H9 (cell line): ENCODE measurements around the gene DPY19L3. TPM values are rescaled to one million over a fixed set of nuclear protein-coding genes. Genes with fewer than 3 reads are reported as not detected.

ENCODE experiments used
- DNase-seq: peaks from one replicate; pipeline ENCODE4 v3.0.0-alpha.2; 2017
- H2AFZ ChIP-seq: one replicate; pipeline ENCODE4 v1.6.1; 2013; ENCODE audit warnings: mild to moderate bottlenecking, low read length, control low read depth, moderate library complexity
- H2AK5ac ChIP-seq: 2 replicates; pipeline ENCODE4 v1.6.1; 2013; ENCODE audit warnings: low read length, control low read depth, mixed read lengths; ENCODE audit not compliant: insufficient read length
- H2BK120ac ChIP-seq: one replicate; pipeline ENCODE4 v1.6.1; 2013; ENCODE audit warnings: low read depth, mild to moderate bottlenecking, low read length, control low read depth, inconsistent platforms; ENCODE audit not compliant: poor library complexity, severe bottlenecking
- H2BK12ac ChIP-seq: 2 replicates; pipeline ENCODE4 v1.6.1; 2013; ENCODE audit warnings: low read length, control low read depth, mixed read lengths, low read depth; ENCODE audit not compliant: insufficient read length
- H2BK15ac ChIP-seq: 2 replicates; pipeline ENCODE4 v1.6.1; 2013; ENCODE audit warnings: low read depth, low read length, control low read depth
- H2BK20ac ChIP-seq: one replicate; pipeline ENCODE4 v1.6.1; 2013; ENCODE audit warnings: low read depth, mild to moderate bottlenecking, low read length, control low read depth, inconsistent platforms; ENCODE audit not compliant: poor library complexity, severe bottlenecking
- H2BK5ac ChIP-seq: 2 replicates; pipeline ENCODE4 v1.6.1; 2013; ENCODE audit warnings: low read length, control low read depth, mixed read lengths; ENCODE audit not compliant: insufficient read length
- H3K14ac ChIP-seq: 2 replicates; pipeline ENCODE4 v1.6.1; 2013; ENCODE audit warnings: low read length, control low read depth; ENCODE audit not compliant: insufficient read depth
- H3K18ac ChIP-seq: 2 replicates; pipeline ENCODE4 v1.6.1; 2013; ENCODE audit warnings: low read depth, mild to moderate bottlenecking, mixed read lengths, low read length, control low read depth; ENCODE audit not compliant: insufficient read length
- H3K23ac ChIP-seq: 2 replicates; pipeline ENCODE4 v1.6.1; 2013; ENCODE audit warnings: low read length, control low read depth, mixed read lengths, low read depth; ENCODE audit not compliant: insufficient read length
- H3K23me2 ChIP-seq: 2 replicates; pipeline ENCODE4 v1.6.1; 2013; ENCODE audit warnings: low read depth, mild to moderate bottlenecking, mixed read lengths, low read length, control low read depth; ENCODE audit not compliant: insufficient read length, poor library complexity, severe bottlenecking
- H3K27ac ChIP-seq: 2 replicates; pipeline ENCODE4 v1.5.1; 2013; ENCODE audit warnings: low read length, control low read depth, mixed read lengths, low read depth; ENCODE audit not compliant: insufficient read length
- H3K27me3 ChIP-seq: 2 replicates; pipeline ENCODE4 v1.6.1; 2013; ENCODE audit warnings: low read length, control low read depth, inconsistent platforms; ENCODE audit not compliant: insufficient read depth
- H3K4ac ChIP-seq: 2 replicates; pipeline ENCODE4 v1.6.1; 2013; ENCODE audit warnings: low read depth, mild to moderate bottlenecking, control low read depth, inconsistent platforms, low read length, moderate library complexity
- H3K4me1 ChIP-seq: 2 replicates; pipeline ENCODE4 v1.6.1; 2013; ENCODE audit warnings: low read length, control low read depth, inconsistent platforms; ENCODE audit not compliant: insufficient read depth
- H3K4me2 ChIP-seq: 2 replicates; pipeline ENCODE4 v1.6.1; 2013; ENCODE audit warnings: low read length, control low read depth, mixed read lengths; ENCODE audit not compliant: insufficient read length, insufficient read depth
- H3K56ac ChIP-seq: 2 replicates; pipeline ENCODE4 v1.6.1; 2013; ENCODE audit warnings: low read depth, mild to moderate bottlenecking, mixed read lengths, low read length, control low read depth; ENCODE audit not compliant: insufficient read length
- H3K79me1 ChIP-seq: 2 replicates; pipeline ENCODE4 v1.6.1; 2013; ENCODE audit warnings: low read depth, mild to moderate bottlenecking, moderate library complexity, low read length, control low read depth, inconsistent platforms; ENCODE audit not compliant: insufficient read depth, poor library complexity, severe bottlenecking
- H3K79me2 ChIP-seq: 2 replicates; pipeline ENCODE4 v1.6.1; 2013; ENCODE audit warnings: low read length, control low read depth, inconsistent platforms; ENCODE audit not compliant: insufficient read depth
- H3K9ac ChIP-seq: 2 replicates; pipeline ENCODE4 v1.6.1; 2013; ENCODE audit warnings: low read length, control low read depth, mixed read lengths; ENCODE audit not compliant: insufficient read length; ENCODE audit errors: extremely low read depth
- H3K9me3 ChIP-seq: one replicate; pipeline ENCODE4 v1.6.1; 2013; ENCODE audit warnings: low read depth, low read length, inconsistent platforms; ENCODE audit not compliant: control insufficient read depth
- H3T11ph ChIP-seq: one replicate; pipeline ENCODE4 v1.6.1; 2013; ENCODE audit warnings: mild to moderate bottlenecking, low read length, control low read depth, inconsistent platforms
- H4K20me1 ChIP-seq: one replicate; pipeline ENCODE4 v1.6.1; 2013; ENCODE audit not compliant: control insufficient read depth, insufficient read length, insufficient read depth
- H4K5ac ChIP-seq: 2 replicates; pipeline ENCODE4 v1.6.1; 2013; ENCODE audit warnings: low read depth, mild to moderate bottlenecking, mixed read lengths, low read length, control low read depth; ENCODE audit not compliant: insufficient read length
- H4K8ac ChIP-seq: replicated peaks from 2 replicates; pipeline ENCODE4 v1.6.1; 2013; ENCODE audit warnings: low read length, control low read depth, mixed read lengths, low read depth; ENCODE audit not compliant: insufficient read length
- H4K91ac ChIP-seq: 2 replicates; pipeline ENCODE4 v1.6.1; 2013; ENCODE audit warnings: low read depth, mild to moderate bottlenecking, moderate library complexity, mixed read lengths, low read length, control low read depth; ENCODE audit not compliant: insufficient read length
- H3K27ac Mint-ChIP-seq, 3 experiments: 2 replicates in 2 of 3; 3 replicates in 1 of 3; pipeline ENCODE4 v1.8.0; 2020 to 2021; ENCODE audit warnings: mixed read lengths in 3 of 3, mild to moderate bottlenecking in 1 of 3, moderate library complexity in 1 of 3
- H3K27me3 Mint-ChIP-seq: 2 replicates; pipeline ENCODE4 v1.8.0; 2021; ENCODE audit warnings: low read depth, mild to moderate bottlenecking, moderate library complexity, mixed read lengths
- H3K36me3 Mint-ChIP-seq, 3 experiments: 2 replicates in 2 of 3; 3 replicates in 1 of 3; pipeline ENCODE4 v1.8.0; 2020 to 2021; ENCODE audit warnings: low read depth in 3 of 3, mixed read lengths in 3 of 3; ENCODE audit not compliant: insufficient read depth in 1 of 3
- H3K4me1 Mint-ChIP-seq, 2 experiments: 2 replicates each; pipeline ENCODE4 v1.8.0; 2020; ENCODE audit warnings: mixed read lengths in 2 of 2
- H3K4me3 Mint-ChIP-seq, 2 experiments: 2 replicates in 1 of 2; 3 replicates in 1 of 2; pipeline ENCODE4 v1.8.0; 2020 to 2021; ENCODE audit warnings: mild to moderate bottlenecking in 2 of 2, mixed read lengths in 2 of 2, moderate library complexity in 1 of 2
- H3K9me3 Mint-ChIP-seq, 2 experiments: 2 replicates in 1 of 2; 3 replicates in 1 of 2; pipeline ENCODE4 v1.8.0; 2020; ENCODE audit warnings: mild to moderate bottlenecking in 2 of 2, mixed read lengths in 2 of 2, moderate library complexity in 1 of 2
- CTCF ChIP-seq: fragments of 200-600 bp; sonication (generic); conservative IDR thresholded peaks from 3 replicates; pipeline ENCODE4 v1.8.0; 2021; ENCODE audit warnings: antibody characterized with exemption, mild to moderate bottlenecking
- WGBS: extraction: QIAGEN DNeasy Blood & Tissue Kit; methylation state at CpG from one replicate; pipeline ENCODE4 v1.1.7; 2013; ENCODE audit warnings: missing lambda C conversion rate, low lambda C conversion rate, mixed read lengths; ENCODE audit not compliant: insufficient read length; ENCODE audit errors: extremely low coverage; 5-methylcytosine and 5-hydroxymethylcytosine counted together
- total RNA-seq: library from RNA; stranded (reverse); gene quantifications from 2 replicates; pipeline ENCODE4 v1.2.1, GENCODE V29; 2021

DPY19L3 gene
- total RNA-seq, 1 experiment from 2014 or later = 54.5 TPM

GRCh38 chr19:32401992-32402391, 3.6 kb upstream of the DPY19L3 start:
- Histone ChIP-seq H3K9ac (no peak overlapping the region), H2AK5ac (no peak overlapping the region), H3K23ac (no peak overlapping the region), H3K14ac (no peak overlapping the region), H3K79me2 (peaks cover 2% of the 10 kb centered on the region; the same call in 1 of the 2 replicates), H3K4ac (no peak overlapping the region), H3K23me2 (peaks cover 8% of the 10 kb centered on the region), H2BK15ac (no peak overlapping the region), H3K4me2 (no peak overlapping the region), H2BK120ac (no peak overlapping the region), H3K4me1 (peaks cover 7% of the 10 kb centered on the region; the same call in 1 of the 2 replicates), H3K18ac (no peak overlapping the region), H3T11ph (no peak overlapping the region), H4K5ac (no peak overlapping the region), H3K56ac (no peak overlapping the region), H3K27ac (no peak overlapping the region), H4K20me1 (no peaks in the 10 kb centered on the region), H3K79me1 (no peaks in the 10 kb centered on the region), H4K8ac (no peak overlapping the region), H2BK12ac (no peak overlapping the region), H2AFZ (no peak overlapping the region), H3K9me3 (no peaks in the 10 kb centered on the region), H4K91ac (no peak overlapping the region), H3K27me3 (no peaks in the 10 kb centered on the region), H2BK5ac (no peak overlapping the region), H2BK20ac (no peak overlapping the region)
- DNase-seq = no peak
- Mint-ChIP-seq H3K36me3 (peaks cover 0 to 4% (median 0%) of the 10 kb centered on the region in 3 experiments; a peak in 3 of 7 replicates), H3K9me3 (no peaks in the 10 kb centered on the region), H3K27ac (peak overlapping the region in 1 of 3 experiments; percentile 56; a peak in 1 of 7 replicates), H3K4me3 (no peak overlapping the region), H3K4me1 (peaks cover 21 to 24% of the 10 kb centered on the region in 2 experiments), H3K27me3 (no peaks in the 10 kb centered on the region)
- TF ChIP-seq CTCF = no peak
- WGBS = no CpG with 5 or more reads among the region's 1 CpG
